Activated CD8-positive, alpha-beta T cell treated with anti-CD3 and anti-CD28 coated beads, Interleukin-2, amount 10 ng/mL, durations not matched to agents 7 days and 5 days (primary cell): Measurements from ENCODE around the gene CACNA2D3. TPM values are rescaled to one million over a fixed set of nuclear protein-coding genes. Genes with fewer than 3 reads are reported as not detected.

ENCODE experiments used
- ATAC-seq: fragments of 150-1000 bp; cut with Tn5 transposase; one replicate; pipeline ENCODE4 v1.10.0; 2021; ENCODE audit warnings: moderate library complexity
- CTCF ChIA-PET: fragments of 350-600 bp; sonication (Branson Sonifier 250); formaldehyde crosslinking; loops from one replicate; lab custom pipeline; 2021; ENCODE audit warnings: antibody characterized with exemption; lab: Charles Lee
- POLR2A ChIA-PET: fragments of 350-600 bp; sonication (Branson Sonifier 250); formaldehyde crosslinking; loops from one replicate; lab custom pipeline; 2021; ENCODE audit warnings: antibody characterized with exemption; lab: Charles Lee
- DNase-seq: peaks from one replicate; pipeline ENCODE4 v3.0.0-alpha.2; 2020
- H3K27ac Mint-ChIP-seq: one replicate; pipeline ENCODE4 v1.8.0; 2021; ENCODE audit warnings: mild to moderate bottlenecking, mixed read lengths
- H3K27me3 Mint-ChIP-seq: one replicate; pipeline ENCODE4 v1.8.0; 2021; ENCODE audit warnings: low read depth, mixed read lengths
- H3K36me3 Mint-ChIP-seq: one replicate; pipeline ENCODE4 v1.8.0; 2021; ENCODE audit warnings: low read depth, mixed read lengths
- H3K4me1 Mint-ChIP-seq: one replicate; pipeline ENCODE4 v1.8.0; 2021; ENCODE audit warnings: low read depth, mixed read lengths
- H3K4me3 Mint-ChIP-seq: one replicate; pipeline ENCODE4 v1.8.0; 2021; ENCODE audit warnings: mild to moderate bottlenecking, mixed read lengths
- H3K9me3 Mint-ChIP-seq: one replicate; pipeline ENCODE4 v1.8.0; 2022; ENCODE audit warnings: mixed read lengths; ENCODE audit not compliant: insufficient read depth
- total RNA-seq, 2 experiments: library from RNA; stranded (reverse); gene quantifications; one replicate each; pipeline ENCODE4 v1.2.3, GENCODE V29; 2021

Gene CACNA2D3
- total RNA-seq, 2 experiments from 2014 or later: not detected

DNA sequence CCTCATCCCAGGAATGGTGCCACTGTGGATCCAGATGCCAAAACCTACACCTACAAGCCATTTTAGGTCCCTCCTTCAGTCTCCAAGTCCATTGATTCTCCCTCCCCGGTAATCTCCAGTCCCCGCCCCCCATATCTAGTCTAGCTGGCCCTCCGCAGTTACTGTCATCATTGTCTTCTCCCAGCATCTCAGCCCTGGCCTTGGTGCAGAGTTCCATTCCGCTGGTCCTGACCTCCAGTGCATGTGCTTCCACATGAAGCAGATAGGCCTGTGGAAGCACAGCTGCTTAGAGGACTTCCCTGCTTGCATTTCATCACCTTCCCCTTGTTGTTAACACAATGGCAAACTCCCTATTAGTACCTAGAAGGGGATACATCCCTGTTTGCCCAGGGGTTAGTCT is 473.7 kb downstream of the CACNA2D3 start:
- H3K36me3 Mint-ChIP-seq: no peaks in the 10 kb centered on the region
- DNase-seq (no peak), ATAC-seq (no peak)
- H3K27me3 Mint-ChIP-seq: no peaks in the 10 kb centered on the region
- H3K4me3 Mint-ChIP-seq: no peak overlapping the region
- ChIA-PET CTCF (no interaction called here), POLR2A (no interaction called here)
- H3K27ac Mint-ChIP-seq: no peak overlapping the region
- H3K4me1 Mint-ChIP-seq: no peaks in the 10 kb centered on the region
- H3K9me3 Mint-ChIP-seq: no peaks in the 10 kb centered on the region

DNA sequence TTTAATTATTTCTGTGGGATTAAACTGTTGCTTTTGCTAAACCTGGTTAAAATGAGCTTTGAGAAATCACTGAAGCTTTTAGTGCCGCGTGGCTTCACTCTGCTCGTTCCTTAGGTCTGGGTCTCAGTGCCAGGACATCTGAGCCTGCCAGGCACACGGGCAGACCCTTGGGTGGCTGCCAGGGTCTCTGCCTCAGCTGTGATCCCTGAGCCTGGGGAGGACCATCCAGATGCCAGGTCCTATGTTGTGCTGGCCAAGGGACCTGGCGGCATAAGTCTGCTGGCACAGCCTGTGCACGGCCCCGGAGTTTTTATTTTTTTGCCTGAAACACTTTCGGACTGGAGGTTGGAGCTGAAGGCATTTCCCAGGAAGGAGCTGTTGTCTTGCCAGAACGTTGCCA is 477.4 kb downstream of the CACNA2D3 start:
- Mint-ChIP-seq H3K36me3 (no peaks in the 10 kb centered on the region), H3K27ac (no peak overlapping the region), H3K27me3 (no peaks in the 10 kb centered on the region), H3K9me3 (no peaks in the 10 kb centered on the region), H3K4me1 (no peaks in the 10 kb centered on the region), H3K4me3 (no peak overlapping the region)
- DNase-seq (no peak), ATAC-seq (no peak)
- ChIA-PET POLR2A (no interaction called here), CTCF (interaction anchor here (0.7 kb wide), 1 partner anchor 581 kb away, joined by 3 read pairs; no protein-coding TSS in a partner anchor)

GRCh38 chr3:54600441-54601204 is 478.3 kb downstream of the CACNA2D3 start:
- no peaks in the 10 kb centered on the region for H3K27me3 Mint-ChIP-seq
- ATAC-seq (no peak), DNase-seq (no peak)
- H3K27ac Mint-ChIP-seq: no peak overlapping the region
- no peaks in the 10 kb centered on the region for H3K4me1 Mint-ChIP-seq
- ChIA-PET CTCF (no interaction called here), POLR2A (interaction anchor here (0.8 kb wide), 1 partner anchor 652 kb away, joined by 3 read pairs; no protein-coding TSS in a partner anchor)
- no peak overlapping the region for H3K4me3 Mint-ChIP-seq
- no peaks in the 10 kb centered on the region for H3K36me3 Mint-ChIP-seq
- no peaks in the 10 kb centered on the region for H3K9me3 Mint-ChIP-seq

DNA sequence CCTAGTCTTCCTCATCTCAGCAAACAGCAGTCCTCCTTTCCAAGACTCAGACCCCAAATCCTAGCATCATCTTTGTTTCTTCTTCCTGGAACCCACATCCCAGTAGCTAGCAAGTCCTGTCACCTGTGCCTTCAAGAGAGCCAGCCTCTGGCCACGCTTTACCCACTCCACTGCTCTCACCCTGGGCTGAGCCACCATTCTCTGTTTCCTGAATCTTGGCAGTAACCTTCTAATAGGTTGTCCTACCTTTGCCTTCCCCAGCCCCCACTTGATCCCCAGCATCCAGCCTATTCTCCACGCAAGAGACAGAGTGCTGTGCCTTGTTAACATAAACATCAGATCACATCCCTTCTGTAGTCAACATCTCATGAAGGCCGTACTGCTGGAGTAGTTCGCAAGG is 482.1 kb downstream of the CACNA2D3 start:
- Mint-ChIP-seq H3K4me1 (no peaks in the 10 kb centered on the region), H3K36me3 (no peaks in the 10 kb centered on the region), H3K27ac (no peak overlapping the region), H3K27me3 (no peaks in the 10 kb centered on the region), H3K9me3 (no peaks in the 10 kb centered on the region), H3K4me3 (no peak overlapping the region)
- ChIA-PET CTCF (no interaction called here), POLR2A (no interaction called here)
- no peak for ATAC-seq
- no peak for DNase-seq

DNA sequence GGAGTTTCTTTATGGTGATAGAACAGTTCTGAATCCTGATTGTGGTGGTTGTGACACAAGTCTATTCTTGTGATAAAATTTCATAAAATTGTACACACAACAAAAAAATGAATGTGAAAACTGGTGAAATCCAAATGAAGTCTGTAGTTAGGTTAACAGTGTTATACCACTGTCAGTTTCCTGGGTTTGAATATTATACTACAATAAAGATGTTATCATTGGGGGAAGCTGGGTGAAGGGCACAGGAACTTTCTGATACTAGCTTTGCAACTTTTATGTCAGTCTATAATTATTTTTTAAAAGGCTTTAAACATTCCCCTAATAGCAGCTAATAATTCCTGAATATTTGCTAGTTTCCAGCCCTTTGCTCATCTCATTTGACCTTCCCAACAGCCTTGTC is 485.7 kb downstream of the CACNA2D3 start:
- ChIA-PET POLR2A (no interaction called here), CTCF (no interaction called here)
- DNase-seq (no peak), ATAC-seq (no peak)
- Mint-ChIP-seq H3K27ac (no peak overlapping the region), H3K36me3 (no peaks in the 10 kb centered on the region), H3K27me3 (no peaks in the 10 kb centered on the region), H3K4me3 (no peak overlapping the region), H3K4me1 (no peaks in the 10 kb centered on the region), H3K9me3 (no peaks in the 10 kb centered on the region)

DNA sequence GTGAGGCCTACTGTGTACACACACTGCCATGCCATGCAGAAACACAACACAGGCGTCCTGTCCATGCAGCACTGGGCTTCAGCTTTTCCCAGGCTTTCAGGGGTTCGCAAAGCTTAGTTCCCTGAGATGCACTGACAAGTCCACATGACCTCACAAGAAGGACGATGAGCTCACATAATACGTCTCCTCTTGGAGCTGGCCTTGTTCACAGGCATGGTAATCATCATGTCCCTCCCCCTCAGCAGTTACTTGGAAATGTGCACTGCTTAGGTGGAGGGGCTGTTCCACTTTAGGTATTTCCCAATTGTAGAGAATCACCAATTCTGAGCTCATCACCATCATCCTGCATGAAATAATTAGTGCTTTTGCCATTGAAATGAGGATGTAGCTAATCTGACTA is 496.7 kb downstream of the CACNA2D3 start:
- no peaks in the 10 kb centered on the region for H3K27me3 Mint-ChIP-seq
- no peaks in the 10 kb centered on the region for H3K9me3 Mint-ChIP-seq
- no peaks in the 10 kb centered on the region for H3K4me1 Mint-ChIP-seq
- DNase-seq: no peak
- no peak overlapping the region for H3K4me3 Mint-ChIP-seq
- ChIA-PET POLR2A (no interaction called here), CTCF (no interaction called here)
- no peak for ATAC-seq
- H3K36me3 Mint-ChIP-seq: no peaks in the 10 kb centered on the region
- no peak overlapping the region for H3K27ac Mint-ChIP-seq

GRCh38 chr3:54619531-54619930 is 497.2 kb downstream of the CACNA2D3 start:
- Mint-ChIP-seq H3K27me3 (no peaks in the 10 kb centered on the region), H3K27ac (no peak overlapping the region), H3K9me3 (no peaks in the 10 kb centered on the region), H3K4me3 (no peak overlapping the region), H3K4me1 (no peaks in the 10 kb centered on the region), H3K36me3 (no peaks in the 10 kb centered on the region)
- ATAC-seq: no peak
- no peak for DNase-seq
- ChIA-PET CTCF (no interaction called here), POLR2A (no interaction called here)

DNA sequence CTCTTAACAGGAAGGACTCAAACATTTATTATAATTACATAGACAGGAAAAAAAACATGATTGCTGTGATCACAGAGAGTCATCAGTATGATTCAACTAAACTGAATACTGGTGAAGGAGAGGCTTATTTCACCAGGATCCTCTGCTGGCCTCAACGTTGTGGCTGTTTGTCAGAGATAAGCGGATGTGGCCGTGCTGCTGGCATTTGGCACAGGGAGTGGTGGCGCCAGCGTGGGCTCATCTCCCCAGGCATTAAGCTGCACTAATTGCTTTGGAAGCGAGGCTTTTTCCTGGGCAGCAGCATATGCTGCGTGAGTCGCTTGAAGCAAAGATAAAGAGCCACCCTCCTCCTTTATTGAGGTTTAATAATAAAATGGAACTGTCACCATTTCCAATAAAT is 498.8 kb downstream of the CACNA2D3 start:
- no peaks in the 10 kb centered on the region for H3K9me3 Mint-ChIP-seq
- POLR2A ChIA-PET: no interaction called here
- no peaks in the 10 kb centered on the region for H3K27me3 Mint-ChIP-seq

DNA sequence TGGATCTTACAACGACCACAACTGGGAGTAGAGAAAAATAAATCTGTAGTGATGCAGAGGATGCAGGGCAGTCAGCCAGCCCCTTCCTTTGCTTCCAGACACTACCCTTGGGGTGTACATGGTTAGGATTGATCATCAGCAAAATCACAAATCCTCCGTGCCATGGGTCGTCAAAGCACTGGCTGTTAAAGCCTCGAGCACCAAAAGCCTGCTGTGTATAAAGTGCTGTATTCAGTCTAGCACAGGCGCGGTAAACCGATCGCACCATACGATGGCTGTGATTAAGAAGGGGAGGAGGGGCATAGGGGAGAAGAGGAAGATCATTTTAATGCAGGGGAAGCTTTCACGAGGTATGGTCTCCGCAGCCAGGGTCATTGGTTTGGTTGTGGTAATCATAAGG is 500.3 kb downstream of the CACNA2D3 start:
- no peaks in the 10 kb centered on the region for H3K4me1 Mint-ChIP-seq
- DNase-seq: no peak
- no peak overlapping the region for H3K4me3 Mint-ChIP-seq
- H3K27ac Mint-ChIP-seq: no peak overlapping the region
- no peaks in the 10 kb centered on the region for H3K36me3 Mint-ChIP-seq
- ChIA-PET POLR2A (no interaction called here), CTCF (no interaction called here)
- H3K27me3 Mint-ChIP-seq: no peaks in the 10 kb centered on the region
- ATAC-seq: no peak
- H3K9me3 Mint-ChIP-seq: no peaks in the 10 kb centered on the region

More for the DNA sequence above, 498.8 kb downstream of the CACNA2D3 start:
- no peaks in the 10 kb centered on the region for H3K4me1 Mint-ChIP-seq
- ATAC-seq (no peak), DNase-seq (no peak)
- no peak overlapping the region for H3K4me3 Mint-ChIP-seq
- CTCF ChIA-PET: no interaction called here
- no peak overlapping the region for H3K27ac Mint-ChIP-seq
- no peaks in the 10 kb centered on the region for H3K36me3 Mint-ChIP-seq

- DNase-seq: no peak
- H3K4me3 Mint-ChIP-seq: no peak overlapping the region
- ChIA-PET POLR2A (no interaction called here), CTCF (no interaction called here)
- ATAC-seq: no peak
- no peaks in the 10 kb centered on the region for H3K36me3 Mint-ChIP-seq
- H3K27ac Mint-ChIP-seq: no peak overlapping the region
- no peaks in the 10 kb centered on the region for H3K27me3 Mint-ChIP-seq
- H3K4me1 Mint-ChIP-seq: no peaks in the 10 kb centered on the region
- H3K9me3 Mint-ChIP-seq: no peaks in the 10 kb centered on the region
These were observed 503.7 kb downstream of the CACNA2D3 start for GRCh38 chr3:54625805-54626787.

- Mint-ChIP-seq H3K27me3 (no peaks in the 10 kb centered on the region), H3K4me1 (no peaks in the 10 kb centered on the region), H3K4me3 (no peak overlapping the region), H3K27ac (no peak overlapping the region), H3K36me3 (no peaks in the 10 kb centered on the region), H3K9me3 (no peaks in the 10 kb centered on the region)
- ATAC-seq: no peak
- CTCF ChIA-PET: no interaction called here
- POLR2A ChIA-PET: no interaction called here
- no peak for DNase-seq
These were observed 506.6 kb downstream of the CACNA2D3 start for GRCh38 chr3:54628888-54629441.

- CTCF ChIA-PET: no interaction called here
These were observed 507.8 kb downstream of the CACNA2D3 start for GRCh38 chr3:54630101-54630623.

More at GRCh38 chr3:54630101-54630623, 507.8 kb downstream of the CACNA2D3 start:
- DNase-seq: no peak
- POLR2A ChIA-PET: no interaction called here
- Mint-ChIP-seq H3K4me1 (no peaks in the 10 kb centered on the region), H3K27ac (no peak overlapping the region), H3K9me3 (no peaks in the 10 kb centered on the region), H3K27me3 (no peaks in the 10 kb centered on the region), H3K4me3 (no peak overlapping the region), H3K36me3 (no peaks in the 10 kb centered on the region)
- ATAC-seq: no peak
